ENCODE results near the gene RABGAP1L.

GRCh38 chr1:174923820-174924219 is 764.5 kb downstream of the RABGAP1L start:
- TF ChIP-seq CTCF (IDR thresholded peaks at IDR 0.05; ENCODE audit: low read depth, low read length, missing input control) (no peak), REST (IDR thresholded peaks at IDR 0.05) (no peak), TAF1 (conservative IDR thresholded peaks at IDR 0.05) (no peak), FOXA2 (IDR thresholded peaks at IDR 0.05) (no peak), YY1 (IDR thresholded peaks at IDR 0.05) (no peak), SP1 (IDR thresholded peaks at IDR 0.05) (no peak)

All from liver (tissue), 3 donors.